Neural progenitor cell (in vitro differentiated cells): ENCODE measurements around the gene TPRX1.

Source experiments
- CTCF ChIP-seq: fragments of 200-600 bp; sonication (generic); IDR thresholded peaks from 2 replicates; pipeline ENCODE4 v1.5.1; 2017; ENCODE audit warnings: antibody characterized with exemption, mild to moderate bottlenecking
- EZH2 ChIP-seq: fragments of 200-600 bp; sonication (generic); IDR thresholded peaks from 2 replicates; pipeline ENCODE4 v1.6.1; 2017; ENCODE audit warnings: antibody characterized with exemption, mild to moderate bottlenecking, moderate library complexity
- EZH2phosphoT487 ChIP-seq: fragments of 200-600 bp; sonication (generic); IDR thresholded peaks from 2 replicates; pipeline ENCODE4 v1.6.1; 2017; ENCODE audit warnings: antibody characterized with exemption

- TF ChIP-seq CTCF (no peak), EZH2 (no peak), EZH2phosphoT487 (no peak)
Measured at GRCh38 chr19:47842941-47843340, 38.6 kb upstream of the TPRX1 start.
